Hepatocyte (in vitro differentiated cells): ENCODE data around the gene TRIM14. TPM values are rescaled to one million over a fixed set of nuclear protein-coding genes. Genes with fewer than 3 reads are reported as not detected.

Experiments
- DNase-seq: peaks from one replicate; pipeline ENCODE4 v3.0.0-alpha.2; 2016; ENCODE audit warnings: low spot score
- H2AFZ ChIP-seq: fragments of 200-600 bp; sonication (generic); 2 replicates; pipeline ENCODE4 v1.6.0; 2016; ENCODE audit warnings: antibody characterized with exemption, mild to moderate bottlenecking
- H3K27ac ChIP-seq: fragments of 200-600 bp; sonication (generic); 2 replicates; pipeline ENCODE4 v1.5.1; 2016; ENCODE audit warnings: mild to moderate bottlenecking
- H3K27me3 ChIP-seq: fragments of 200-600 bp; sonication (generic); 2 replicates; pipeline ENCODE4 v1.6.1; 2016
- H3K36me3 ChIP-seq: fragments of 200-600 bp; sonication (generic); replicated peaks from 2 replicates; pipeline ENCODE4 v1.5.1; 2016; ENCODE audit warnings: low read depth; ENCODE audit not compliant: insufficient read depth
- H3K4me1 ChIP-seq: fragments of 200-600 bp; sonication (generic); 2 replicates; pipeline ENCODE4 v1.5.1; 2016; ENCODE audit warnings: mild to moderate bottlenecking, moderate library complexity; ENCODE audit not compliant: insufficient read depth
- H3K4me2 ChIP-seq: fragments of 200-600 bp; sonication (generic); 2 replicates; pipeline ENCODE4 v1.6.0; 2016
- H3K4me3 ChIP-seq: fragments of 200-600 bp; sonication (generic); 2 replicates; pipeline ENCODE4 v1.5.1; 2016; ENCODE audit warnings: mild to moderate bottlenecking
- H3K79me2 ChIP-seq: fragments of 200-600 bp; sonication (generic); 2 replicates; pipeline ENCODE4 v1.6.0; 2017; ENCODE audit warnings: mild to moderate bottlenecking
- H3K9me2 ChIP-seq: fragments of 200-600 bp; sonication (generic); replicated peaks from 2 replicates; pipeline ENCODE4 v1.6.0; 2017; ENCODE audit warnings: mild to moderate bottlenecking; ENCODE audit not compliant: insufficient read depth
- H3K9me3 ChIP-seq: fragments of 200-600 bp; sonication (generic); 2 replicates; pipeline ENCODE4 v1.5.1; 2016; ENCODE audit warnings: low read depth, mild to moderate bottlenecking
- H4K20me1 ChIP-seq: fragments of 200-600 bp; sonication (generic); 2 replicates; pipeline ENCODE4 v1.6.0; 2016; ENCODE audit warnings: mild to moderate bottlenecking; ENCODE audit not compliant: insufficient read depth, poor library complexity, severe bottlenecking
- EZH2 ChIP-seq: fragments of 200-600 bp; sonication (generic); IDR thresholded peaks from 2 replicates; pipeline ENCODE4 v1.6.1; 2016; ENCODE audit warnings: antibody characterized with exemption, mild to moderate bottlenecking, borderline replicate concordance
- EZH2phosphoT487 ChIP-seq: fragments of 200-600 bp; sonication (generic); IDR thresholded peaks from one replicate; pipeline ENCODE4 v1.6.1; 2018; ENCODE audit warnings: antibody characterized with exemption, mild to moderate bottlenecking, low read depth, moderate library complexity; ENCODE audit not compliant: unreplicated experiment, severe bottlenecking
- WGBS: methylation state at CpG from one replicate; pipeline ENCODE4 v1.1.6; 2016; ENCODE audit warnings: low lambda C conversion rate; ENCODE audit errors: missing lambda C conversion rate; 5-methylcytosine and 5-hydroxymethylcytosine counted together
- polyA plus RNA-seq: library from polyadenylated mRNA; unstranded; fragments of >200 nt; fragmentation: Nextera tagmentation; extraction: Ambion mirVana; gene quantifications from 2 replicates; pipeline ENCODE4 v1.2.1, GENCODE V29; 2016
- total RNA-seq: library from RNA; depleted of rRNA; stranded (reverse); fragments of >200 nt; gene quantifications from 2 replicates; pipeline ENCODE4 v1.2.3, GENCODE V29; 2014
- TF ChIP-seq, protein P1 (sequence below): fragments of 200-600 bp; sonication (generic); IDR thresholded peaks from 2 replicates; pipeline ENCODE4 v1.5.1; 2016; ENCODE audit warnings: antibody characterized with exemption, mild to moderate bottlenecking; ENCODE audit not compliant: poor library complexity

TRIM14 gene
- total and polyA plus RNA-seq, 2 experiments from 2014 or later: 8.1 to 10.0 TPM

DNA sequence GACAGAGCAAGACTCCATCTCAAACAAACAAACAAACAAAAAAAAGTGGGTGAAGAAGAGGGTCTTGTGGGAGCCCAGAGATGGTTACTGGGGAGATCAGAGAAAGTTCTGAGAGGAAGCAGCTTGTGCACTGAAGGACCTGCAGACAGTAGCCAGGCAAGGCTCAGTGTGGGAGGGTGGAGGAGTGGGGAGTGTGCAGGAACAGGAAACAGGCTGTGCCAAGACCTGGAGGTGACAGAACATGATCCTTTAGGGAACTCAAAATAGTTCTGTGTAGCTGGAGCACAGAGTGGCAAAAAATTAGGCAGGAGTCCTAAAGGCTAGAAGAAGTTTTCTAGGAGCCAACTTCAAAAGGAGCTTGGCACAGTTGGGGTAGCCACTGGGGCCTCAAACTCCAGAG, 81.7 kb downstream of the TRIM14 start:
- no peaks in the 10 kb centered on the region for H4K20me1 ChIP-seq
- no peaks in the 10 kb centered on the region for H3K9me3 ChIP-seq
- no peak overlapping the region for H2AFZ ChIP-seq
- no peaks in the 10 kb centered on the region for H3K4me1 ChIP-seq
- H3K4me2 ChIP-seq: no peak overlapping the region
- DNase-seq: no peak
- H3K4me3 ChIP-seq: no peak overlapping the region
- TF ChIP-seq EZH2 (no peak), EZH2phosphoT487 (no peak)
- TF ChIP-seq, protein P1, sequence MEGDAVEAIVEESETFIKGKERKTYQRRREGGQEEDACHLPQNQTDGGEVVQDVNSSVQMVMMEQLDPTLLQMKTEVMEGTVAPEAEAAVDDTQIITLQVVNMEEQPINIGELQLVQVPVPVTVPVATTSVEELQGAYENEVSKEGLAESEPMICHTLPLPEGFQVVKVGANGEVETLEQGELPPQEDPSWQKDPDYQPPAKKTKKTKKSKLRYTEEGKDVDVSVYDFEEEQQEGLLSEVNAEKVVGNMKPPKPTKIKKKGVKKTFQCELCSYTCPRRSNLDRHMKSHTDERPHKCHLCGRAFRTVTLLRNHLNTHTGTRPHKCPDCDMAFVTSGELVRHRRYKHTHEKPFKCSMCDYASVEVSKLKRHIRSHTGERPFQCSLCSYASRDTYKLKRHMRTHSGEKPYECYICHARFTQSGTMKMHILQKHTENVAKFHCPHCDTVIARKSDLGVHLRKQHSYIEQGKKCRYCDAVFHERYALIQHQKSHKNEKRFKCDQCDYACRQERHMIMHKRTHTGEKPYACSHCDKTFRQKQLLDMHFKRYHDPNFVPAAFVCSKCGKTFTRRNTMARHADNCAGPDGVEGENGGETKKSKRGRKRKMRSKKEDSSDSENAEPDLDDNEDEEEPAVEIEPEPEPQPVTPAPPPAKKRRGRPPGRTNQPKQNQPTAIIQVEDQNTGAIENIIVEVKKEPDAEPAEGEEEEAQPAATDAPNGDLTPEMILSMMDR: no peak
- H3K27me3 ChIP-seq: no peaks in the 10 kb centered on the region
- no peaks in the 10 kb centered on the region for H3K79me2 ChIP-seq
- no peaks in the 10 kb centered on the region for H3K9me2 ChIP-seq
- H3K27ac ChIP-seq: no peak overlapping the region
- no peaks in the 10 kb centered on the region for H3K36me3 ChIP-seq

DNA sequence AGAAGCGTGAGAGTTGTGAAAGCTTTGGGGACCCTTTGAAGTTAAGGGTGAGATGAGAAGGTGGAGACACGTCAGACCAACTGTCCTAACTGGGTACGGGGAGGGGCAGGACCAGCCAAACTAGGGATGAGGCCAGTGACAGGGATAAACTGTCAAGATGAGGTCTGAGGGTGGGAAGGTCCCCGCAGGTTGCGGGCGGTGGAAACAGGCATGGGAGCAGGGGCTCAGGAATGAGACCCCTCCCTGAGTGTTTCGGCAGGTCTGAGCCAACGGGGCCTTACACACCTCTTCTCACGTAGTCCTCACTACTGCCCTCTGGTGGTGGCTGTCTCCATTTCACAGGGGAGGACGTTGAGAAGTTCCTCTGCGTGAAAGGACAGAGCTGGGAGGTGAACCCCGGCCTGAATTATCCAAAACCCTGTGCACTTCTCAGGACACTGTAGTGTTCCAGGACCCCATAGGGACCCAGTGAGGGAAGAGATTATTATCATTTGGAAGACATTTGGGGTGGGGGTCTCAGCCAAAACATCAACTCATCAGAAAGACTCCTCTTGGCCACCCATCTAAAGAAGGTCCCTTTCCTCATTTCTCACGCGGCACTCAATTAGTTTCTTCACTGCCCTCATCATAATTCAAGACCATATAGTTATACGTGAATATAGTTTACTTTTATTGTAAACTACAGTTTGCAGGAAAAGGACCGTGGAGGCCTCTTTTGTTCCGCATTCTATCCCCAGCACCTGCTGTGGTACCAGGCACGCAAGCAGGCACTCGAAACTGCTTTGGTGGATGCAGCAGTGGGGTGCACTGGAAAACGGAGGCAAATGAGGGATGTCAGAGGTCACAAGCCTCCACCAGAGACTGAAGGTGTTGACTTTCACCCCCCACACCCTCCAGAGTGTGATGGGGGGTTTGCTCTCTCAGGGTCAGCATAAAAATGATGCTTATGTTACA, 84.2 kb downstream of the TRIM14 start:
- peak overlapping the region; percentile 59 for H3K4me2 ChIP-seq
- no peak for TF ChIP-seq EZH2
- TF ChIP-seq, protein P1: peak; percentile 73
- no peaks in the 10 kb centered on the region for H3K9me2 ChIP-seq
- no peak overlapping the region for H2AFZ ChIP-seq
- H3K27me3 ChIP-seq: no peaks in the 10 kb centered on the region
- no peaks in the 10 kb centered on the region for H4K20me1 ChIP-seq
- no peaks in the 10 kb centered on the region for H3K9me3 ChIP-seq
- no peak overlapping the region for H3K4me3 ChIP-seq
- no peak overlapping the region for H3K27ac ChIP-seq
- DNase-seq: peak; percentile 90
- no peaks in the 10 kb centered on the region for H3K79me2 ChIP-seq
- H3K36me3 ChIP-seq: no peaks in the 10 kb centered on the region
- 47% methylated on average over 20 of the region's 20 CpGs for WGBS
- H3K4me1 ChIP-seq: no peaks in the 10 kb centered on the region

DNA sequence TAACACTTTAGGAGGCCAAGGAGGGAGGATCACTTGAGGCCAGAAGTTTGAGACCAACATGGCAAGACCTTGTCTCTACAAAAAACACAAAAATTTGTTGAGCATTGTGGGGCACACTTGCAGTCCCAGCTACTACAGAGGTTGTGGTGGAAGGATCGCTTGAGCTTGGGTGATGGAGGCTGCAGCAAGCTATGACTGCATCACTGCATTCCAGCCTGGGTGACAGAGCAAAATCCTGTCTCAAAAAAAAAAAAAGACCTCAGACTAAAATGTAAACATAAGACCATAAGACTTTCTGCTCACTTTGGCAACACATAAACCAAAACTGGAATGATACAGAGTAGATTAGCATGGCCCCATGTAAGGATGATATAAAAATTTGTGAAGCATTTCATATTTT, 87.1 kb downstream of the TRIM14 start:
- H2AFZ ChIP-seq: no peak overlapping the region

More for the DNA sequence above, 87.1 kb downstream of the TRIM14 start:
- no peak for DNase-seq
- Histone ChIP-seq H3K4me2 (no peak overlapping the region), H4K20me1 (no peaks in the 10 kb centered on the region), H3K27ac (no peak overlapping the region), H3K79me2 (no peaks in the 10 kb centered on the region), H3K4me1 (no peaks in the 10 kb centered on the region), H3K9me3 (no peaks in the 10 kb centered on the region), H3K27me3 (no peaks in the 10 kb centered on the region), H3K36me3 (no peaks in the 10 kb centered on the region), H3K9me2 (no peaks in the 10 kb centered on the region), H3K4me3 (no peak overlapping the region)
- TF ChIP-seq, protein P1: no peak
- no peak for TF ChIP-seq EZH2
- TF ChIP-seq EZH2phosphoT487: no peak
- WGBS: 83% methylated on average over 1 of the region's 1 CpG
